A549 (cell line): Measurements from ENCODE around the gene IL10. TPM values are rescaled to one million over a fixed set of nuclear protein-coding genes. Genes with fewer than 3 reads are reported as not detected.

Experiments
- ATAC-seq, 2 experiments: fragments of 200-7000 bp in 1 of 2; fragments of >200 bp in 1 of 2; cut with Nextera tagmentation in 1 of 2; cut with Tn5 transposase in 1 of 2; 3 replicates each; pipeline versions ENCODE4 v1.8.0 to v1.9.1; 2018 to 2020; ENCODE audit warnings: mild to moderate bottlenecking in 1 of 2, moderate library complexity in 1 of 2
- CTCF ChIA-PET: fragments of 300-600 bp; sonication (Branson Sonifier 250); formaldehyde crosslinking; extraction: SDS; loops from one replicate; lab custom pipeline; 2021; ENCODE audit warnings: antibody characterized with exemption, inconsistent platforms; lab: Yijun Ruan, JAX
- POLR2A ChIA-PET: fragments of 350-600 bp; formaldehyde crosslinking; extraction: SDS; loops from one replicate; lab custom pipeline; 2021; ENCODE audit warnings: antibody characterized with exemption, inconsistent platforms; lab: Yijun Ruan, JAX
- DNase-seq, 2 experiments: peaks; one replicate each; pipeline versions ENCODE4 v3.0.0 to v3.0.0-alpha.2; 2011 to 2016; ENCODE audit warnings: low read depth in 1 of 2, low spot score in 1 of 2
- FAIRE-seq: peaks from 2 replicates; lab custom pipeline; 2011; peaks lifted over from hg19 to GRCh38; lab: Jason Lieb, UNC
- H3K27ac ChIP-seq, 2 experiments: fragments of >200 bp; sonication (Bioruptor Twin); formaldehyde crosslinking; 3 replicates each; pipeline ENCODE4 v1.5.1; 2016 to 2017
- H3K4me1 ChIP-seq: fragments of >200 bp; sonication (Bioruptor Twin); formaldehyde crosslinking; 3 replicates; pipeline ENCODE4 v1.6.1; 2016
- H3K4me2 ChIP-seq: fragments of >200 bp; sonication (Bioruptor Twin); formaldehyde crosslinking; 3 replicates; pipeline ENCODE4 v1.6.1; 2016
- H3K4me3 ChIP-seq: fragments of >200 bp; sonication (Bioruptor Twin); formaldehyde crosslinking; 3 replicates; pipeline ENCODE4 v1.5.1; 2016
- H3K9me3 ChIP-seq: fragments of >200 bp; sonication (Bioruptor Twin); formaldehyde crosslinking; 3 replicates; pipeline ENCODE4 v1.6.1; 2016
- BCL3 ChIP-seq: fragments of >200 bp; sonication (Bioruptor Twin); formaldehyde crosslinking; IDR thresholded peaks from 3 replicates; pipeline ENCODE4 v1.6.1; 2016
- BHLHE40 ChIP-seq: IDR thresholded peaks from 2 replicates; pipeline ENCODE4 v1.6.1; 2012; ENCODE audit warnings: low read depth, low read length, inconsistent platforms
- CBX2 ChIP-seq: fragments of 200-600 bp; sonication (generic); IDR thresholded peaks from 2 replicates; pipeline ENCODE4 v1.6.1; 2016; ENCODE audit warnings: low read depth, mild to moderate bottlenecking, borderline replicate concordance
- CBX8 ChIP-seq: fragments of 200-600 bp; sonication (generic); IDR thresholded peaks from 2 replicates; pipeline ENCODE4 v1.6.1; 2016
- CHD2 ChIP-seq: fragments of 150-350 bp; IDR thresholded peaks from 2 replicates; pipeline ENCODE4 v1.6.1; 2014; ENCODE audit warnings: low read length; ENCODE audit not compliant: partially characterized antibody
- CHD4 ChIP-seq: fragments of 200-600 bp; sonication (generic); IDR thresholded peaks from 2 replicates; pipeline ENCODE4 v1.6.1; 2016; ENCODE audit warnings: antibody characterized with exemption, mild to moderate bottlenecking, borderline replicate concordance
- CTCF ChIP-seq: fragments of >200 bp; sonication (Bioruptor Twin); formaldehyde crosslinking; IDR thresholded peaks from 3 replicates; pipeline ENCODE4 v1.5.1; 2016
- EHMT2 ChIP-seq: fragments of 200-600 bp; sonication (generic); IDR thresholded peaks from 2 replicates; pipeline ENCODE4 v1.6.1; 2016; ENCODE audit warnings: antibody characterized with exemption, low read depth, mild to moderate bottlenecking, moderate library complexity
- FOSB ChIP-seq: fragments of 250-450 bp; sonication (Bioruptor Pico); IDR thresholded peaks from 2 replicates; pipeline ENCODE4 v1.5.0; 2020; ENCODE audit warnings: mild to moderate bottlenecking, moderate library complexity
- FOSL2 ChIP-seq, 2 experiments: fragments of 450-650 bp in 1 of 2; fragments of >200 bp in 1 of 2; sonication (Bioruptor Twin) in 1 of 2; formaldehyde crosslinking; IDR thresholded peaks; 2 replicates each; pipeline versions ENCODE4 v1.5.0 to v1.6.1; 2016 to 2020; ENCODE audit warnings: mild to moderate bottlenecking in 1 of 2, moderate library complexity in 1 of 2
- HDAC2 ChIP-seq: fragments of 200-600 bp; sonication (generic); IDR thresholded peaks from 2 replicates; pipeline ENCODE4 v1.6.1; 2016
- HOXB5 ChIP-seq: fragments of 250-450 bp; sonication (Bioruptor Pico); IDR thresholded peaks from 2 replicates; pipeline ENCODE4 v1.5.0; 2020; ENCODE audit warnings: mild to moderate bottlenecking, moderate library complexity
- JUNB ChIP-seq: fragments of >200 bp; sonication (Bioruptor Twin); formaldehyde crosslinking; IDR thresholded peaks from 2 replicates; pipeline ENCODE4 v1.6.1; 2016
- MAFK ChIP-seq: fragments of 450-650 bp; IDR thresholded peaks from 2 replicates; pipeline ENCODE4 v1.6.1; 2014; ENCODE audit not compliant: partially characterized antibody
- NFE2L2 ChIP-seq: fragments of 150-350 bp; conservative IDR thresholded peaks from 2 replicates; pipeline ENCODE4 v1.6.1; 2014; ENCODE audit warnings: low read length
- NR3C1 ChIP-seq: fragments of >200 bp; sonication (Bioruptor Twin); formaldehyde crosslinking; IDR thresholded peaks from 3 replicates; pipeline ENCODE4 v1.6.1; 2017
- PBX3 ChIP-seq: IDR thresholded peaks from 2 replicates; pipeline ENCODE4 v1.6.1; 2012
- RARB ChIP-seq: fragments of 250-450 bp; sonication (Bioruptor Pico); IDR thresholded peaks from 2 replicates; pipeline ENCODE4 v1.8.0; 2021; ENCODE audit warnings: mild to moderate bottlenecking, moderate library complexity
- RCOR1 ChIP-seq: fragments of 150-350 bp; IDR thresholded peaks from 2 replicates; pipeline ENCODE4 v1.6.1; 2014; ENCODE audit warnings: antibody characterized with exemption, low read length, low read depth
- RNF2 ChIP-seq: fragments of 200-600 bp; sonication (generic); IDR thresholded peaks from 2 replicates; pipeline ENCODE4 v1.6.1; 2016; ENCODE audit warnings: low read depth, mild to moderate bottlenecking, antibody characterized with exemption, moderate library complexity, borderline replicate concordance
- TFCP2L1 ChIP-seq: fragments of 250-450 bp; sonication (Bioruptor Pico); IDR thresholded peaks from 2 replicates; pipeline ENCODE4 v1.5.0; 2021; ENCODE audit warnings: mild to moderate bottlenecking
- ZC3H11A ChIP-seq: fragments of 450-650 bp; IDR thresholded peaks from 2 replicates; pipeline ENCODE4 v1.6.1; 2014; ENCODE audit warnings: antibody characterized with exemption, mild to moderate bottlenecking
- WGBS: methylation state at CpG from one replicate; pipeline ENCODE4 v1.1.6; 2017; ENCODE audit errors: missing lambda C conversion rate; 5-methylcytosine and 5-hydroxymethylcytosine counted together
- polyA plus RNA-seq, 4 experiments: library from polyadenylated mRNA; depleted of rRNA in 3 of 4; stranded (reverse); fragments of >200 nt; fragmentation: RNase III in 1 of 4; extraction: RNeasy Plus Mini Kit Qiagen cat#74134 plus additional on column Dnase treatment in 1 of 4; gene quantifications; 2 replicates in 3 of 4; 3 replicates in 1 of 4; pipeline ENCODE4 v1.2.3, GENCODE V29; 2011 to 2017
- TF ChIP-seq, protein P1 (sequence below): fragments of >200 bp; sonication (Bioruptor Twin); formaldehyde crosslinking; IDR thresholded peaks from 2 replicates; pipeline ENCODE4 v1.6.1; 2016

Gene IL10
- polyA plus RNA-seq, 2 of the 4 experiments (the other 2 are of a cell fraction): not detected

DNA sequence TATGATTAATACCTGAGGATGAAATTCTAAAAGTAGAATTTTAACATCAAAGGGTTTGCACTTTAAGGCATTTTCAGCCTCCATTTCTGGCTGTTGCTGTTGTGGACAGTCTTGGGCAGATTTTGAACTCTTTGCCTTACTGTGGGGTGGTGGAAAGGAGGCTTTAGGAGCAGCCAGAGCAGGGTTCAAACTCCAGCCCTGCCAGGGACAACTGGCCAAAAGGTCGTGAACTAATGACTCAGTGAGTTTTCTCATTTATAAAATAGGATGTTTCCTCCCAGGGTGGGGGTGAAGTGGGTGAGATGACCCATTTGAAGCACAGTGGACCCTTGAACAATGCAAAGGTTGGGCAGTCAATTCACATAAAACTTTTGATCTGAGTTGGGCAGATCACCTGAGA, 50.8 kb downstream of the IL10 start:
- TF ChIP-seq HOXB5 (CRISPR knock-in tag) (no peak), CBX2 (no peak), ZC3H11A (no peak), TFCP2L1 (CRISPR knock-in tag) (no peak), CHD4 (no peak), CHD2 (no peak), EHMT2 (no peak), MAFK (no peak), BCL3 (no peak), CBX8 (no peak)
- TF ChIP-seq, protein P1, sequence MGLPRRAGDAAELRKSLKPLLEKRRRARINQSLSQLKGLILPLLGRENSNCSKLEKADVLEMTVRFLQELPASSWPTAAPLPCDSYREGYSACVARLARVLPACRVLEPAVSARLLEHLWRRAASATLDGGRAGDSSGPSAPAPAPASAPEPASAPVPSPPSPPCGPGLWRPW: no peak
- TF ChIP-seq, all 56 proteins: peak for 0
- 73% methylated on average over 1 of the region's 1 CpG for WGBS
- CTCF ChIA-PET: interaction anchor here (4.8 to 10.6 kb wide), 3 partner anchors 10 to 193 kb away, joined by 23 to 116 read pairs (median 96); no protein-coding TSS in a partner anchor
- H3K4me2 ChIP-seq: peak overlapping the region; percentile 23; the same call in 2 of the 3 replicates
- peak overlapping the region in 1 of 2 experiments; percentile 90; a peak in 3 of 6 replicates for H3K27ac ChIP-seq
- peaks cover 87% of the 10 kb centered on the region for H3K4me1 ChIP-seq
- POLR2A ChIA-PET: no interaction called here
- no peak for DNase-seq
- H3K9me3 ChIP-seq: no peaks in the 10 kb centered on the region
- H3K4me3 ChIP-seq: no peak overlapping the region
- ATAC-seq: no peak
- no peak for FAIRE-seq

DNA sequence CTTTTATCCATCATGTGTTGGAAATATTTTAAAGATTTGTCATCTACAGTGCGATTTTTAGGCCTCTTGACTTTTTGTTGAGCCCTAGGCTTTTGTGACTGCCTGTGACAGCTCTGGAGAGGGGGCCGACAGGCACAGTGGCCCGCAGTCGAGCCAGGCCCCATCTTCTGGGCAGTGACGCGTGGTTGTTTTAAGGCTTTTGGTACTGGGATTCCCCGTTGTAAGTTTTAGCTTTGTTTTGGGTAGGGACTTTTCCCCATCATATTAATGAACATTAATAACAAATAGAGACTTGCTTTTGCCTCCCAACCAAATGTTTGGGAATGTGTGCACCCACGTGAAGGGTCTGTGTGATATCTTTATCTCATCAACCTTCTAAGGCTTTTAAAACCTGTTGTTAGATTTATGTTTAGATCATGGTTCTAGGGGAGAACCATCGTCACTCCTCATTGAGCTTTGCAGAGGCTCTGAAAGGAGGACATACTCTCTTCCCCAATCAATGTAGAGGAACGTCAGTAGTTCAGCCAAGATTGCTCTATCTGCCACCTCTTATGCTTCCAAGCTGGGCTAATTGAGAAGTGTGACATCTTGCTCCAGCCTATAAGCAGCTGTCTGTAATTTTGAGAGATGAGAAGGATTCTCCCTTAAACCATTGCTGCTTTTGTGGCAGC, 53.0 kb downstream of the IL10 start:
- ChIA-PET POLR2A (no interaction called here), CTCF (interaction anchor here (0.7 to 10.6 kb wide), 8 partner anchors 10 to 263 kb away, joined by 3 to 96 read pairs (median 3); no protein-coding TSS in a partner anchor)
- Histone ChIP-seq H3K9me3 (no peaks in the 10 kb centered on the region), H3K4me1 (peaks cover 87% of the 10 kb centered on the region), H3K4me3 (no peak overlapping the region), H3K27ac (peak overlapping the region in 1 of 2 experiments; percentile 26; a peak in 3 of 6 replicates), H3K4me2 (no peak overlapping the region)
- no peak for TF ChIP-seq RNF2
- no peak for TF ChIP-seq FOSB (CRISPR knock-in tag)
- no peak for TF ChIP-seq HDAC2
- no peak for TF ChIP-seq BHLHE40
- no peak for TF ChIP-seq RARB (CRISPR knock-in tag)
- no peak for TF ChIP-seq NFE2L2
- no peak for TF ChIP-seq CBX2
- TF ChIP-seq MAFK: no peak
- TF ChIP-seq, protein P1: no peak
- TF ChIP-seq FOSL2 (IDR thresholded peaks at IDR 0.05): no peak
- no peak for TF ChIP-seq FOSL2 (CRISPR knock-in tag; IDR thresholded peaks at IDR 0.05)
- no peak for TF ChIP-seq NR3C1
- no peak for TF ChIP-seq JUNB
- no peak for TF ChIP-seq RCOR1
- no peak for TF ChIP-seq PBX3
- TF ChIP-seq TFCP2L1 (CRISPR knock-in tag): no peak
- no peak for TF ChIP-seq CTCF
- FAIRE-seq (no peak), ATAC-seq (no peak), DNase-seq (no peak)
- 84% methylated on average over 10 of the region's 10 CpGs for whole genome bisulfite sequencing
